ENCODE measurements around the gene RNF2.

DNA sequence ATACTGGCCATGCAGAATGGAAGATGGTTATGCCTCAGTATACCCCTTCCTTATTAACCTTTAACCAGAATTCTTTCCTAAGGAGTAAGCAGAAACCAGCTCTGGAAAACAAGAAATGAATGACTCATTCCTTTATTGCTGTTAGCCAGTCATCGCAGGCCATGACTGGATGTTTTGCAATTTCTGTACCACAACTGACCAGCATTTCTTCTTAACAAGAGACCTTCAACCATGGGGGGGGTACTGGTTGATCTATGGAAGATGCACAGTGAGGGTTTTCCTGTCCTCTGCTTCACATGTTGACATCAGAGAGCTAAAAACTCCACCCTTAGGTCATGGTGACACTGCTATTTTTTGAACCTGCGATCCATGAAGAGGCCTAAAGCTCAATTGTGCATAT, 28.0 kb upstream of the RNF2 start:
- TF ChIP-seq, protein P1, sequence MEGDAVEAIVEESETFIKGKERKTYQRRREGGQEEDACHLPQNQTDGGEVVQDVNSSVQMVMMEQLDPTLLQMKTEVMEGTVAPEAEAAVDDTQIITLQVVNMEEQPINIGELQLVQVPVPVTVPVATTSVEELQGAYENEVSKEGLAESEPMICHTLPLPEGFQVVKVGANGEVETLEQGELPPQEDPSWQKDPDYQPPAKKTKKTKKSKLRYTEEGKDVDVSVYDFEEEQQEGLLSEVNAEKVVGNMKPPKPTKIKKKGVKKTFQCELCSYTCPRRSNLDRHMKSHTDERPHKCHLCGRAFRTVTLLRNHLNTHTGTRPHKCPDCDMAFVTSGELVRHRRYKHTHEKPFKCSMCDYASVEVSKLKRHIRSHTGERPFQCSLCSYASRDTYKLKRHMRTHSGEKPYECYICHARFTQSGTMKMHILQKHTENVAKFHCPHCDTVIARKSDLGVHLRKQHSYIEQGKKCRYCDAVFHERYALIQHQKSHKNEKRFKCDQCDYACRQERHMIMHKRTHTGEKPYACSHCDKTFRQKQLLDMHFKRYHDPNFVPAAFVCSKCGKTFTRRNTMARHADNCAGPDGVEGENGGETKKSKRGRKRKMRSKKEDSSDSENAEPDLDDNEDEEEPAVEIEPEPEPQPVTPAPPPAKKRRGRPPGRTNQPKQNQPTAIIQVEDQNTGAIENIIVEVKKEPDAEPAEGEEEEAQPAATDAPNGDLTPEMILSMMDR (IDR thresholded peaks at IDR 0.05; ENCODE audit: extremely low read depth in 1 of 2, insufficient read depth in 1 of 2, low read depth in 1 of 2, low read length in 2 of 2) = no peak
- no peak for TF ChIP-seq MYC (IDR thresholded peaks at IDR 0.05; ENCODE audit: low read depth, low read length)
- TF ChIP-seq POLR2AphosphoS5 (IDR thresholded peaks at IDR 0.05; ENCODE audit: insufficient read depth, low read depth, low read length) = no peak
